Activated T-helper 17 cell treated with anti-CD3 and anti-CD28 coated beads, Interleukin-2, amount 50 U/mL, for 72 hours (primary cell): ENCODE measurements around the gene RTP5. TPM values are rescaled to one million over a fixed set of nuclear protein-coding genes. Genes with fewer than 3 reads are reported as not detected.
A peak's percentile ranks its signal among the peaks of the same experiment; 100 is the strongest.

Experiments used
- ATAC-seq: fragments of 150-1000 bp; cut with Tn5 transposase; replicated peaks from 2 replicates; pipeline ENCODE4 v1.10.0; 2021; ENCODE audit warnings: mild to moderate bottlenecking, moderate library complexity
- H3K27ac Mint-ChIP-seq: one replicate; pipeline ENCODE4 v1.8.0; 2022; ENCODE audit warnings: mixed read lengths
- H3K27me3 Mint-ChIP-seq: one replicate; pipeline ENCODE4 v1.8.0; 2022; ENCODE audit warnings: mixed read lengths
- H3K36me3 Mint-ChIP-seq: one replicate; pipeline ENCODE4 v1.8.0; 2022; ENCODE audit warnings: low read depth, mild to moderate bottlenecking, mixed read lengths
- H3K4me1 Mint-ChIP-seq: one replicate; pipeline ENCODE4 v1.8.0; 2022; ENCODE audit warnings: mixed read lengths
- H3K4me3 Mint-ChIP-seq: one replicate; pipeline ENCODE4 v1.8.0; 2022; ENCODE audit warnings: mild to moderate bottlenecking, mixed read lengths
- H3K9me3 Mint-ChIP-seq: one replicate; pipeline ENCODE4 v1.8.0; 2022; ENCODE audit warnings: mixed read lengths
- total RNA-seq, 2 donors: library from RNA; stranded (reverse); gene quantifications; one replicate each; pipeline ENCODE4 v1.2.3, GENCODE V29; 2022

The RTP5 gene
- total RNA-seq, 2 donors from 2014 or later, result 0.58 TPM; not detected in 1

DNA sequence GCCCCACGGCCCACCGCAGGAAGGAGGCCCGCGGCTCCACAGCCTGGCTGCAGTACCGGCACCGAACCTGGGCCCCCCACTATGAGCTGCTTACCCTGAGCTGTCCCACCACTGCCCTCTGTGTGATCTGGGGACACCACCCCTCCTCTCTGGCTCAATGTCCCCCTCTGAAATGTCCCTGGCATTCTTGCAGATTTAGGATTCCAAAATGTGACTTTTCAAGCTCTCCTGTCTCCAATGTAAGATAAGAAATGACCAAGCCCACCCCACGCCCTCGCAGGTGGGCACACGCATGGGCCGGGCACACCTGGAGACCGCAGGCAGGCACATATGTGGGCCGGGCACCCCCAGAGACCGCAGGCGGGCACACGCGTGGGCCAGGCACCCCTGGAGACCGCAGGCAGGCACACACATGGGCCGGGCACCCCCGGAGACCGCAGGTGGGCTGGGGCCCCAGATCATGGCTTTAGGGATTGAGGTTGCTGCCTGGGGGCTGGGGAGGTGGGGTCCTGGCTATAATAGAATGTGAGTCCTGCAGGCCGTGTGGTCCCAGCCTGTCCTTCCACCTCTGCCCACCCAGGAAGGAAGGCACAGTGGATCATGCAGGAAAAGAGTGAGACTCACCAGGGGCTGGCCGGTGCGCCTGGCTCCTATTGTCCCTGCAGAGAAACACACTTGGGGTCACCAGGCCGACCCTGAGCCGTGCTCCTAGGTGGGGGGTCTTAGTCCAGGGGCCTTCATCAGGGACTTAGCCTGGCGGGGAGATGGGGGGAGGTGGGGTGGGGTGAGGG, 18.0 kb upstream of the RTP5 start:
- Mint-ChIP-seq H3K4me1 (peaks cover 4% of the 10 kb centered on the region), H3K27ac (no peak overlapping the region), H3K27me3 (no peaks in the 10 kb centered on the region), H3K9me3 (no peaks in the 10 kb centered on the region), H3K36me3 (peaks cover 50% of the 10 kb centered on the region), H3K4me3 (no peak overlapping the region)
- no peak for ATAC-seq

DNA sequence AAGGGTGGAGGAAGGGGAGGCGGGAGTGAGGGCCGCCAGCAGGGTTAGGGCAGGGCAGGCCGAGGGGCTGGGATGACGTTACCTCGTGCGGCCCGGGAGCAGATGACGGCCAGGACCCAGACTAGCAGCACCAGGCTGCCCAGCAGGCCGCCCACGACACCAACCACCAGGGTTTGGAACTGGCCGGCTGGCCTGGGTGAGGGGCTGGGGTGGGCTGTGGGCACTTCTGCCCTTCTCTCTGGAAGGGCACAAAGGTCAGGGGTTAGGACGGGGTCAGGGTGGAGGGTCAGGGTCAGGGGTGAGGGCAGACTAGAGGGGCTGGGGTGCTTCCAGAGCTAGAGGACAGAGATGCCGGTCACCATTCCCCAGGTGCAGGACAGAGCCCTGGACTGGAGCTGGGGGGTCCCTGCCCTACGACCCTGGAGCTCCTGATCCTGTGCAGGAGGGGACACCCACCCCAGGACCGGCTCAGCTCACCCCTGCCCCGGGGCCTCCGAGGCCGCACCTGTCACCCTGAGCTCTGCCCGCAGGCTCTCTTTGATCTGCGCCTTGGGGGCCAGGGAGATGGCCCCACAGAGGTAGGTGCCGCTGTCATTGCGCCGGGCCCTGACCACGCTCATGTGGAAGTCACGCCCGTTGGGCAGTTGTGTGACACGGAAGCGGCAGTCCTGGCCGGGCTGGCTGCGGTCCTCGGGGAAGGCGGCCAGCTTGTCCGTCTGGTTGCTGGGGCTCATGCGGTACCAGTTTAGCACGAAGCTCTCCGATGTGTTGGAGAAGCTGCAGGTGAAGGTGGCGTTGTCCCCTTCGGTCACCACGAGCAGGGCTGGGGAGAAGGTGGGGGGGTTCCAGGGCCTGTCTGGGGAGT, 17.2 kb upstream of the RTP5 start:
- Mint-ChIP-seq H3K36me3 (peaks cover 55% of the 10 kb centered on the region), H3K27ac (no peak overlapping the region), H3K9me3 (no peaks in the 10 kb centered on the region), H3K4me3 (no peak overlapping the region), H3K4me1 (peaks cover 5% of the 10 kb centered on the region), H3K27me3 (no peaks in the 10 kb centered on the region)
- no peak for ATAC-seq

DNA sequence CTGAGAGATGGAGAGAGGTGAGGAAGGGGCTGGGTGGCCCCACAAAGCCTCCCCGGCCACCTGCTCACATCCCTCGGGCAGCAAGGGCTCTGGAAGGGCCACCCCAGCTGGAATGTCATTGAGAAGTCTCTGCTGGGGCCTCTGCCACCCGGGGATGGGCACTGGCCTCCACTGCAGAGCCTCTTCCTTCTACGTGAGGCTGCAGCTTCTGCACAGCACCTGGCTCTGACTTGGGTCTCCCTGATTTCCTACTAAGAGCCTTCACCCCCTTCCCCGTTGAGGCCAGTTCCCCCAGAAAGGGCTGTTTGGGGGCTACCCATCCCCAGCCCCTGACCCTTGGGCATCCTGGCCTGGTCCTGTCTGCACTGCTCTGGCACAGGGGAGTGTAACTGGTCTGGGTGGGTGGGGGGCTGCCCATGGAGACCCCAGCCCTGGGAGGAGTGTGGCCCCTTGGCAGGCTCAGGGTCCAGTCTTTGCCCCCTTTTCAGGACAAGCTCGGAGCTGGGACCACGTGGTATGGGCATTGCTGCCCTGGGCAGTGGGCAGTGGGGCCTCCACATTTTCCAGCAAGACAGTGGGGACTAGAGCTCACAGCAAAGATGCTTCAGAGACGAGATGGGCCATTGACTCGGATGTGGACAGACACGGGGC, 16.4 kb upstream of the RTP5 start:
- Mint-ChIP-seq H3K36me3 (peaks cover 63% of the 10 kb centered on the region), H3K27me3 (no peaks in the 10 kb centered on the region), H3K4me1 (peaks cover 5% of the 10 kb centered on the region), H3K4me3 (no peak overlapping the region), H3K27ac (no peak overlapping the region), H3K9me3 (no peaks in the 10 kb centered on the region)
- ATAC-seq, result no peak

DNA sequence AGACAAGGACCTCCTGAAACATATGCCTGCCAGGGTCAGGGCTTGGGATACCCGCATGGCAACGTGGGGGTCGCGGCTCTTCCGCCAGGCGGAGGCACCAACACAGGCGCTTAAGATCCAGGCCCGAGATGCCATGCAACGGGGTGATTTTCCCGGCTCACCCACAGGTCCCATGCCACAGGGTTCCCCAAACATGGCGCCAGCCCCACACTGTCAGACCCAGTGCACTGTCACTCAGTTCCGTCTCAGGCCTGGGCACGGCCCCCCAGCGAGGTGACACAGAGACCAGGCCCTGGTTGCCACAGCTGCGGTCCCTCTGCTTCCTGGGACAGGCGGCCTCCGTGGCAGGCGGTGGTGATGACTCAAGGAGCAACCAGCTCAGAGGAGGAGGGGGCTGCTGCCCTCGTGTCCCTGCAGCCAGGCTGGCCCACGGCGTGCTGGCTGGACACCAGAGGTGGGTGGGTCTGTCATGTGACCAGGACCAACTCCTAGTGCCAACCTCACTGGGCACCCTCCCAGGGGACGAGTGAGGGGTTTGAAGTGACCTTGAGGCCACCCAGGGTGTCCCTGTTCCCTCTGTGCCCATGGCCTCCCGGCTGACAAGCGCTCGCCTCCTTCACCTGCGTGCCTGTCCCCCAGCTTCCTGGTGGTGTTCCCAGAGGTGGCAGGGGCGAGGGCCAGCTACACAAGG, 15.7 kb upstream of the RTP5 start:
- H3K4me3 Mint-ChIP-seq, result no peak overlapping the region
- no peaks in the 10 kb centered on the region for H3K27me3 Mint-ChIP-seq
- H3K27ac Mint-ChIP-seq, result no peak overlapping the region
- H3K9me3 Mint-ChIP-seq, result no peaks in the 10 kb centered on the region
- peaks cover 67% of the 10 kb centered on the region for H3K36me3 Mint-ChIP-seq
- peak; percentile 48 for ATAC-seq
- peaks cover 5% of the 10 kb centered on the region for H3K4me1 Mint-ChIP-seq

DNA sequence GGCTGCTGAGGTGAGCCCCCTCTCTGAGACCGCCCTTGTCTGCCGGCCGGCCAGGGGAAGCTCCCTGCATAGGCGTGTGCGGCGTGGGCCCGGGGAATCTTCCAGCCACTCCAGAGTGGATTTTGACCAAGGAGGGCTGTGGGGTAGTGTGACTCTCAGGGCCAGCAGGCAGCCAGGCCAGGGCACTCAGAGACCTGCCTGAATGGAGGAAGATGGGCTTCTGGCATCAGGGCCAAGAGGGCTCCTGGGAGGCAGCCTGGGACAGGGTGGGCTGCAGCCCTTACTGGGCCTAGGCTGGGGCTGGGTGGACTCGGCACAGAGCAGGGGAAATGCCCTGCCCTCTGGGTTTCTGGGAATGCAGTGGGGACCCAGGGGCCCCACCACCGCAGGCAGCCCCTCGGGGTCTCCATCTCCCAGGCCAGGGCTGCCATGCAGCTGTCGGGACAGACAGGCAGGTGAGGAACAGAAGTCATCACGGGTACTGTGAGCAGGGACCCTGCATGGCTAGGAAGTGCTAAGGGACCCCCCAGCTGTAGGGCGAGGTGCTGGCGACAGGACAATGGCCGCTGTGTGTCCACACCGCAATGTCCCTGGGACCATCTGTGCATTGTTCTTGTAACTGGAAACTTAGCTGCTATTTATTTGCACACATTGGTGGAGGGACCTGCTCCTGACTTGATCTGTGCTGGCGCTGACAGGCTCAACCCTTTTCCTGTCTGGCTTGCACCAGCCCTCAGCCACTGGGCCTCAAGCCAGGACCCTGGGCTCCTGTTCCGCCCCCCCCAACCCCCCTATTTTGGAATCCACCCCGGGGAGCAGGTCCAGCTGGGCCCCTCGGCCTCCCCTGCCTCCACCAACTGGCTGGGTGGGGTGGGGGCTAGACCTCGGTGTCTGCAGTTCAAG, 14.9 kb upstream of the RTP5 start:
- peaks cover 6% of the 10 kb centered on the region for H3K4me1 Mint-ChIP-seq
- H3K27me3 Mint-ChIP-seq, result no peaks in the 10 kb centered on the region
- H3K9me3 Mint-ChIP-seq, result no peaks in the 10 kb centered on the region
- no peak overlapping the region for H3K27ac Mint-ChIP-seq
- H3K36me3 Mint-ChIP-seq, result peaks cover 67% of the 10 kb centered on the region
- no peak overlapping the region for H3K4me3 Mint-ChIP-seq
- no peak for ATAC-seq

DNA sequence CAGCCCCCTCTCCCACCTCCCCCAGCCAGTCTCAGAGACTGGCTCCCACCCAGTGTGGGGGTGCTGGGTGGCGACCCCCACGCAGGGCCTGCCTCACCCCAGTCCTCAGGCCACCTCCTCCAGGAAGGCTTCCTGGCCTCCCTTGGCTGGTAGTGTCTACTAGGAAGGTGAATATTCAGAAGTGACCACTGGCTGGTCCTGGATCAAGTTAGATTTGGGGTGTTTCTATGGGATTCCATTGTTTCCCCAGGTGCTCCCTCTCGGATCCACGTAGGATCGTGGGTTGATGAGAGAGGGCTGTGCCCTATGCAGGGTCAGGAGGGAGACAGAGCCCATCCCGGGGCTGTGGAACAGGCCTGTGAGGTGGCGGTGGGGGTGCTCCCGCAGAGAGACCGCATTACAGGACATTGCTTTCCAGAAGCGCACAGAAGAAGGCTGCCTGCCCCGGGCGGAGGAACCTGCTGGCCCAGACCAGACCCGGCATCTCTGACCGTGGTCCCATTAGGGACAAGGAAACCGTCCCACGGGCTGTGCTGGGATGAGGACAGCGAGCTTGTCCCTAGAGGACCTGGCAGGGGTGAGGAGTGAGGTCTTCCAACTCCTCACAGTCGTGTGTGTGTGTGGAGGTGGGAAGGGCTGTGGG, 14.2 kb upstream of the RTP5 start:
- no peak for ATAC-seq

DNA sequence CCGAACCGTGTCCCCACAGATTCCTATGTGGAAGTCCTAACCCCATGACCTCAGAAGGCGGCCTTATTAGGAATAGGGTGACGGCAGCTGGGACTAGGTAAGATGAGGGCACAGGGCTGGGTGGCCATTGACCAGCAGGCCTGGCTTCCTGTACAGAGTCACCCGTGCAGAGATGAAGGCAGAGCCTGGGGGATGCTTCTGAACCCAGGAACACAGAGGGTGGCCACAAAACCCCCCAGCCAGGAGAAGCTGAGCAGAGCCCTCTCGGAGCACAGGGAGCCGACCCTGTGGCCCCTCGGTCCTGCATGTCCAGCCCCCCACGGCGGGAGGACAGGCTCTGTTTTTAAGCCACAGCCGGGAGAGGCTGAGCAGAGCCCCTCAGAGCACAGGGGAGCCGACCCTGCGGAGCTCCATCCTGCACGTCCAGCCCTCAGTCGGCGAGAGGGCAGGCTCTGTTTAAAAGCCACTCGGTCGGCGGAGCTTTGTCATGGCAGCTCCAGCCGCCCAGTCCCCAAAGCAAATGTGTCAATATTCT, 13.6 kb upstream of the RTP5 start:
- peaks cover 11% of the 10 kb centered on the region for H3K4me1 Mint-ChIP-seq
- H3K27ac Mint-ChIP-seq, result peak overlapping the region; percentile 94
- no peaks in the 10 kb centered on the region for H3K27me3 Mint-ChIP-seq
- no peaks in the 10 kb centered on the region for H3K9me3 Mint-ChIP-seq
- no peak for ATAC-seq
- H3K36me3 Mint-ChIP-seq, result peaks cover 72% of the 10 kb centered on the region
- peak overlapping the region; percentile 56 for H3K4me3 Mint-ChIP-seq

More for the DNA sequence above, 14.2 kb upstream of the RTP5 start:
- no peaks in the 10 kb centered on the region for H3K9me3 Mint-ChIP-seq
- peaks cover 72% of the 10 kb centered on the region for H3K36me3 Mint-ChIP-seq
- peak overlapping the region; percentile 56 for H3K4me3 Mint-ChIP-seq
- H3K27ac Mint-ChIP-seq, result peak overlapping the region; percentile 94
- H3K4me1 Mint-ChIP-seq, result peaks cover 10% of the 10 kb centered on the region
- no peaks in the 10 kb centered on the region for H3K27me3 Mint-ChIP-seq

DNA sequence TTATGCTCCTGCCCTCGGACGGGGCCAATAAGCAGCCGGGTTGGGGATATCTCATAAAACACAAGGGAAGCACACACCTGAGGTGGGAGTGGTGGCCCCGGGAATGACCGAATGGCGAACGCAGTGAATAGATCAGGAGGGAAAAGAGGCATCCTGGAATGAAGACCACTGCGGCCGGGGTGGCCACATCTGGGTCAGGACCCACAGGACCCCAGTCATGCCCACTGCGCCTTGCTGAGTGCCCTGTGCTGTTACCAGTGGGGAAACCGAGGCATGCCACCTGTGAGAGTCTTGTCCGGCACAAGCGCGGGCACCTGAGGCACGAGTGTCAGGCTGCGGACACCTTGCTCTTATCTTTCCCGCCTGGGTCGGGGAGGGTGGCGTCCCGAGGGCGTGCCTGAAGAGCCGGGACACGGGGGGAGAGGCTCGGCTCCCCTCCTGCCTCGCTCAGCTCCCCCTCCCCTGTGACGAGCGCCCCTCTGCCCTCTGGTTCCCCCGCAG, 12.4 kb upstream of the RTP5 start:
- Mint-ChIP-seq H3K36me3 (peaks cover 61% of the 10 kb centered on the region), H3K9me3 (peaks cover 9% of the 10 kb centered on the region), H3K27me3 (no peaks in the 10 kb centered on the region), H3K4me1 (peaks cover 22% of the 10 kb centered on the region), H3K27ac (peak overlapping the region; percentile 94), H3K4me3 (peak overlapping the region; percentile 56)
- ATAC-seq, result no peak

DNA sequence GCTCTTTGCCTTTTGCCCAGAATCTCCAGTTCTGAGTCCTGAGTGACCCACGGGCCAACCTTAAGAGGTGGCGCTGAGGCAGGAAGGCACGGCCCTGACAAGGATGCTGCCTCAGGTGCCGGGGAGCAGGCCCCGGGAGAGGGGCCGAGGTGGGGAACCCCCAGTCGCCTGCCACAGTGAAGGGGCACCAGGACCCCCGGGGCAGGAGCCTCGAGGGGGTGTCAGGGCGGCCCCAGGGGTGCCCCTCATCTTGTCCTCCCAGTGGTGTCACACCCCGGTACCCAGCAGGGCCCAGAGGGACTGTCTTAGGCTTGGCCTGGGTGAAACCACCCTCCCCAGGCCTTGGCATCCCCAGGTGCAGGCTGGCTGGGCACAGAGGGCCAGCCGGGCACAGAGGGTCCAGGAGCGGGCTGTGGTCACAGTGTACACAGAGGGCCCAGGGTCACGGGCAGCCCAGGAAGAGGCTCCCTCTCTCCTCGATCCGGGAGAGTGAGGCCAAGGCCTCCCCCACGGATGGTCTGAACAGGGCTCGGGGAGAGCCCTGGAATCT, 11.9 kb upstream of the RTP5 start:
- peak overlapping the region; percentile 56 for H3K4me3 Mint-ChIP-seq
- peaks cover 9% of the 10 kb centered on the region for H3K9me3 Mint-ChIP-seq
- peaks cover 26% of the 10 kb centered on the region for H3K4me1 Mint-ChIP-seq
- no peak for ATAC-seq
- H3K36me3 Mint-ChIP-seq, result peaks cover 59% of the 10 kb centered on the region
- no peaks in the 10 kb centered on the region for H3K27me3 Mint-ChIP-seq
- peak overlapping the region; percentile 94 for H3K27ac Mint-ChIP-seq

DNA sequence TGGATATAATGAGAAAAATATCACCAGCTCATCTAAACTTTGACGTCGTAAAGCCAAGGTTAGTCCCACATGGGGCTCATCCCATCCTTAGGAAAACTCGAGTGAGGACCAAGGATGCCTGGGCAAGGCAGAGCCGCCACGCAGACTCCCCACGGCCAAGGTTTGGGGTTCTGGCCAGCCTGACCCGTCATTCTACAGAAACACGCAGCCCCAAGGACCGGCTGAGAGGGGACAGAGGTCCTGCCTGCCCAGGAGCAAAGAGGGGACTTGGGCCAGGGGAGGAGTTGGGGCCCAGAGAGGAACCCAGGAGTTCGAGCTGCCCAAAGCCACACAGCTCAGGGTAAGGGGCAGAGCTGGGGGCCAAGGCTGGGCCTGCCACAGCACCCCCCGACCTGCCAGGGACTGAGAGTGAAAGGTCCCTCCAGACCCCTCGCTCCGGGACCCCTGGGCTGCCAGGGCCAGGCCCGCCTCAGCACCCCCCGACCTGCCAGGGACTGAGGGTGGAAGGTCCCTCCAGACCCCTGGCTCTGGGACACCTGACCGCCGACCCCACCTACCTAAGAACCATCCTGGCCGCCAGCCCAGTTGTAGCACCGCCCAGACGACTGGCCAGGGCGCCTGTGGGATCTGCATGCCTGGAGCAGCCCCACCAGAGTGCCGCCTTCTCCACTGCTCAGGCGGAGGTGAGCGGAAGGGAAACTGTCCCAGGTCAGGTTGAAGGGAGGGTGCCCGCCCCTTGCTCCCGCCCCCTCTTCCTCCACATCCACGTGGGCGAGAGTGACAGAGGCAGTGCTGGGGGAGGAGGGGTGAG, 11.1 kb upstream of the RTP5 start, which contains the start of gene PDCD1:
Gene PDCD1 (minus strand): TSS at position 689 of the 811 bp plus-strand sequence. CDS start 56 bp downstream, at position 633.
- no peaks in the 10 kb centered on the region for H3K27me3 Mint-ChIP-seq
- peaks cover 31% of the 10 kb centered on the region for H3K4me1 Mint-ChIP-seq
- H3K27ac Mint-ChIP-seq, result peak within 1 kb of the TSS; percentile 94
- H3K9me3 Mint-ChIP-seq, result peaks cover 9% of the 10 kb centered on the region
- peaks cover 55% of the 10 kb centered on the region for H3K36me3 Mint-ChIP-seq
- peak within 1 kb of the TSS; percentile 56 for H3K4me3 Mint-ChIP-seq
- ATAC-seq, result peak; percentile 45

DNA sequence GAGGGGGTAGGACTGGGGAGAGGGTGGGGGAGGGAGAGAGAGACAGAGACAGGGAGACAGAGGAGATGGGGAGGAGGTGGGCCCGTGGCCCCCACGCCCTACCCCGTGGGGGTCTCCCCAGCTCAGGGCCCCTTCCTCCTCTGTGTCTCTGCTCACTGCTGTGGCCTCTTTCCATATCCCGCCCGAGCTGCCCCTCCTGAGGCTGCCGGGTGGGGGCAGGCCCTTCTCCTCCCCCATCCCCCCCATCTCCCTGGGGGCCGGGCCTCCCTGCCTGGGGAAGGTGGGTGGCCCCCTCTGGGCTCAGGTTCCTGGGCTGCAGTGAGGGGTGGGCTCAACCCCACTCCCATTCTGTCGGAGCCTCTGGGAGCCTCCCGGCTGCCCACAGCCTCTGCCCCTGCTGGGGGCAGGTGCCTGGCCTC, 10.5 kb upstream of the RTP5 start:
- H3K4me1 Mint-ChIP-seq, result peaks cover 35% of the 10 kb centered on the region
- peaks cover 51% of the 10 kb centered on the region for H3K36me3 Mint-ChIP-seq
- H3K27ac Mint-ChIP-seq, result peak overlapping the region; percentile 94
- no peaks in the 10 kb centered on the region for H3K27me3 Mint-ChIP-seq
- H3K4me3 Mint-ChIP-seq, result peak overlapping the region; percentile 56
- H3K9me3 Mint-ChIP-seq, result peaks cover 10% of the 10 kb centered on the region
- peak; percentile 6 for ATAC-seq
